ENCODE measurements around the gene B3GNT9. TPM values are rescaled to one million over a fixed set of nuclear protein-coding genes. Genes with fewer than 3 reads are reported as not detected.

B3GNT9 gene
- total RNA-seq, 1 experiment from 2014 or later: 11.5 TPM

DNA sequence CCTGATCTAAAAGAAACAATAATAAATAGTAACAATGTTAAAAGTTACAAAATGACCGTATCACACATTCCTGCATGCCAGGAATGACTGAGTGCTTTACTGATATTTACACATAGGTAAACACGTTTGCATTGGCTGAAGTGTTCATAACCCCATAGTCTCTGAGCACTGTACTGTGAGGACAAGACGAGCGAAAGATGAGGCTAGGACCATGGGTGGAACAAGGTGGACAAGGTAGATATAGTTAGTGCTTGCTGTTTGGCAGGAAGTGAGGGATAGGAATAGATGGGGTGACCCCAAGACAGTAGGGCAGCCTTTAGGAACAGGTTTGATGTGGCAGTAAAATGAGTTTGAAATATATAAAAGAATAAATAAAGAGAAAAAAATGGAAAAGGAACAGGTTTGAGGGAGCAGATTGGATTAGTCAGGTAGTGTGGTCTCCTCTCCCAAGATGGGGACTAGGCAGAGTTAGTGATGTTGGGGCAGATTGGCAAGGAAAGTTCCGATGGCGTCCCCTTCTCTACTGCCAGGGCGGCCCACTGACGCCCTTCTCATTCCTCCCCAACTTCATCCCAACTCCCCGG lies 40.7 kb upstream of the B3GNT9 start:
- TF ChIP-seq, protein P1, sequence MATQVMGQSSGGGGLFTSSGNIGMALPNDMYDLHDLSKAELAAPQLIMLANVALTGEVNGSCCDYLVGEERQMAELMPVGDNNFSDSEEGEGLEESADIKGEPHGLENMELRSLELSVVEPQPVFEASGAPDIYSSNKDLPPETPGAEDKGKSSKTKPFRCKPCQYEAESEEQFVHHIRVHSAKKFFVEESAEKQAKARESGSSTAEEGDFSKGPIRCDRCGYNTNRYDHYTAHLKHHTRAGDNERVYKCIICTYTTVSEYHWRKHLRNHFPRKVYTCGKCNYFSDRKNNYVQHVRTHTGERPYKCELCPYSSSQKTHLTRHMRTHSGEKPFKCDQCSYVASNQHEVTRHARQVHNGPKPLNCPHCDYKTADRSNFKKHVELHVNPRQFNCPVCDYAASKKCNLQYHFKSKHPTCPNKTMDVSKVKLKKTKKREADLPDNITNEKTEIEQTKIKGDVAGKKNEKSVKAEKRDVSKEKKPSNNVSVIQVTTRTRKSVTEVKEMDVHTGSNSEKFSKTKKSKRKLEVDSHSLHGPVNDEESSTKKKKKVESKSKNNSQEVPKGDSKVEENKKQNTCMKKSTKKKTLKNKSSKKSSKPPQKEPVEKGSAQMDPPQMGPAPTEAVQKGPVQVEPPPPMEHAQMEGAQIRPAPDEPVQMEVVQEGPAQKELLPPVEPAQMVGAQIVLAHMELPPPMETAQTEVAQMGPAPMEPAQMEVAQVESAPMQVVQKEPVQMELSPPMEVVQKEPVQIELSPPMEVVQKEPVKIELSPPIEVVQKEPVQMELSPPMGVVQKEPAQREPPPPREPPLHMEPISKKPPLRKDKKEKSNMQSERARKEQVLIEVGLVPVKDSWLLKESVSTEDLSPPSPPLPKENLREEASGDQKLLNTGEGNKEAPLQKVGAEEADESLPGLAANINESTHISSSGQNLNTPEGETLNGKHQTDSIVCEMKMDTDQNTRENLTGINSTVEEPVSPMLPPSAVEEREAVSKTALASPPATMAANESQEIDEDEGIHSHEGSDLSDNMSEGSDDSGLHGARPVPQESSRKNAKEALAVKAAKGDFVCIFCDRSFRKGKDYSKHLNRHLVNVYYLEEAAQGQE (IDR thresholded peaks at IDR 0.05; ENCODE audit: insufficient read depth in 1 of 2, low read depth in 2 of 2, low read length in 1 of 2): no peak
- TF ChIP-seq TCF7L2 (IDR thresholded peaks at IDR 0.05; ENCODE audit: low read depth, low read length) (no peak), SIN3A (IDR thresholded peaks at IDR 0.05; ENCODE audit: borderline replicate concordance, insufficient read depth, low read depth, low read length) (no peak), POLR2AphosphoS5 (IDR thresholded peaks at IDR 0.05; ENCODE audit: low read depth, low read length) (no peak)
- TF ChIP-seq, protein P2, sequence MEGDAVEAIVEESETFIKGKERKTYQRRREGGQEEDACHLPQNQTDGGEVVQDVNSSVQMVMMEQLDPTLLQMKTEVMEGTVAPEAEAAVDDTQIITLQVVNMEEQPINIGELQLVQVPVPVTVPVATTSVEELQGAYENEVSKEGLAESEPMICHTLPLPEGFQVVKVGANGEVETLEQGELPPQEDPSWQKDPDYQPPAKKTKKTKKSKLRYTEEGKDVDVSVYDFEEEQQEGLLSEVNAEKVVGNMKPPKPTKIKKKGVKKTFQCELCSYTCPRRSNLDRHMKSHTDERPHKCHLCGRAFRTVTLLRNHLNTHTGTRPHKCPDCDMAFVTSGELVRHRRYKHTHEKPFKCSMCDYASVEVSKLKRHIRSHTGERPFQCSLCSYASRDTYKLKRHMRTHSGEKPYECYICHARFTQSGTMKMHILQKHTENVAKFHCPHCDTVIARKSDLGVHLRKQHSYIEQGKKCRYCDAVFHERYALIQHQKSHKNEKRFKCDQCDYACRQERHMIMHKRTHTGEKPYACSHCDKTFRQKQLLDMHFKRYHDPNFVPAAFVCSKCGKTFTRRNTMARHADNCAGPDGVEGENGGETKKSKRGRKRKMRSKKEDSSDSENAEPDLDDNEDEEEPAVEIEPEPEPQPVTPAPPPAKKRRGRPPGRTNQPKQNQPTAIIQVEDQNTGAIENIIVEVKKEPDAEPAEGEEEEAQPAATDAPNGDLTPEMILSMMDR (IDR thresholded peaks at IDR 0.05): no peak
- ChIA-PET CTCF (no interaction called here), POLR2A (no interaction called here)
- Histone ChIP-seq H3K27me3 (ENCODE audit: control insufficient read depth, insufficient read depth, low read length) (no peaks in the 10 kb centered on the region), H3K27ac (ENCODE audit: low read length) (peak overlapping the region; percentile 54), H3K4me3 (ENCODE audit: low read depth in 2 of 2, low read length in 2 of 2) (peak overlapping the region; percentile 40 to 98), H3K9me3 (ENCODE audit: control insufficient read depth, insufficient read depth, low read depth, low read length) (no peaks in the 10 kb centered on the region), H3K4me1 (ENCODE audit: control insufficient read depth, insufficient read depth, low read length) (peaks cover 10% of the 10 kb centered on the region), H3K36me3 (ENCODE audit: control insufficient read depth, insufficient read depth, low read length) (peaks cover 17% of the 10 kb centered on the region)
- intact Hi-C loops (cut with micrococcal nuclease; ENCODE audit: unreplicated experiment): no loop called here
- in situ Hi-C loops (cut with HindIII; ENCODE audit: low pct_unique_long_range_greater_than_20kb, low sequenced_read_pairs): no loop called here
- ATAC-seq (no peak; the same call in 1 of the 2 replicates), DNase-seq (ENCODE audit: low read depth, low spot score) (no peak)
- no TSS peak for BruUV-seq (replicated peaks)

DNA sequence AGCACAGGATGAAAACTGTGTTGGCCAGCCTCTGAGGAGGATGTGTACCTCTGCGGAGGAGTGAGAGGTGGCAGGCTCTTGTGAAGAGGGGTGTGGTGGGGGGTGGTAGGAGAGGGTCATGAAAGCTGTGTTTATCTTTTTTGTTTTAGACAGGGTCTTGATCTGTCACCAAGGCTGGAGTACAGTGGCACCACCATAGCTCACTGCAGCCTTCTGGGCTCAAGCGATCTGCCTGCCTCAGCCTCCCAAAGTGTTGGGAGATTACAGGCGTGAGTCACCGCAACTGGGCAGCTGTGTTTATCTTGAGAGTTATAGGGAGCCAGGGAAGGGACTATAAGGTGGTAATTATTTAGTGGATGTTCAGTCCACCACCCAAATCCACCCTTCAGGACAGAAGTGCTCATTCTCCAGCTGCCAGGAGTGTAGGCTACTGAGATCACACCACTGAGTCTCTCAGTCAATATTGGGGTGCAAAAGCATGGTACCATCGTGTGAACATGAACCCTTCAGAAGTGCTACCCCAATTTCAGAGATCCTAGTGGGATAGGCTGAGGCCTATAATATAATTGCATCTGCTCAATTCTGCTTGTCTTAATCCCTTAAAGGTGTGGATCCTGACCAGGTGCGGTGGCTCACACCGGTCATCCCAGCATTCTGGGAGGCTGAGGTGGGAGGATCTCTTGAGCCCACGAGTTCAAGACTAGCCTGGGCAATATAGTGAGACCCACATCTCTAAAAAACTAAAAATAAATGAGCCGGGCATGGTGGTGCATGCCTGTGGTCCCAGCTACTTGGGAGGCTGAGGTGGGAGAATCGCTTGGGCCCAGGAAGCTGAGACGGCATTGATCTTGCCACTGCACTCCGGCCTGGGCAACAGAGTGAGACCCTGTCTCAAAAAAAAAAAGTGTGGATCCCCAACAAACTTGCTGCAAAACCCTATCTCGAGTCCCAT lies 39.9 kb upstream of the B3GNT9 start:
- no peaks in the 10 kb centered on the region for H3K9me3 ChIP-seq (ENCODE audit: control insufficient read depth, insufficient read depth, low read depth, low read length)
- DNase-seq (ENCODE audit: low read depth, low spot score): no peak
- TF ChIP-seq, protein P2 (IDR thresholded peaks at IDR 0.05): no peak
- TF ChIP-seq, protein P1 (IDR thresholded peaks at IDR 0.05; ENCODE audit: insufficient read depth in 1 of 2, low read depth in 2 of 2, low read length in 1 of 2): no peak
- TF ChIP-seq TCF7L2 (IDR thresholded peaks at IDR 0.05; ENCODE audit: low read depth, low read length) (no peak), POLR2AphosphoS5 (IDR thresholded peaks at IDR 0.05; ENCODE audit: low read depth, low read length) (no peak), SIN3A (IDR thresholded peaks at IDR 0.05; ENCODE audit: borderline replicate concordance, insufficient read depth, low read depth, low read length) (no peak)
- in situ Hi-C loops (cut with HindIII; ENCODE audit: low pct_unique_long_range_greater_than_20kb, low sequenced_read_pairs) (no loop called here), intact Hi-C loops (cut with micrococcal nuclease; ENCODE audit: unreplicated experiment) (no loop called here)
- no peak for ATAC-seq
- ChIA-PET POLR2A (no interaction called here), CTCF (no interaction called here)
- H3K27me3 ChIP-seq (ENCODE audit: control insufficient read depth, insufficient read depth, low read length): no peaks in the 10 kb centered on the region
- H3K27ac ChIP-seq (ENCODE audit: low read length): no peak overlapping the region
- peaks cover 9% of the 10 kb centered on the region for H3K4me1 ChIP-seq (ENCODE audit: control insufficient read depth, insufficient read depth, low read length)
- peaks cover 17% of the 10 kb centered on the region; the same call in 1 of the 2 replicates for H3K36me3 ChIP-seq (ENCODE audit: control insufficient read depth, insufficient read depth, low read length)
- H3K4me3 ChIP-seq (ENCODE audit: low read depth in 2 of 2, low read length in 2 of 2): no peak overlapping the region
- no TSS peak for BruUV-seq (replicated peaks)

Data from Panc1 (cell line).